ENCODE measurements around the gene CRY2. TPM values are rescaled to one million over a fixed set of nuclear protein-coding genes. Genes with fewer than 3 reads are reported as not detected.

CRY2 gene
- total and polyA plus RNA-seq, 2 of the 8 experiments (the other 6 are each of a cell fraction or from before 2014, with no cell fraction given): 8.0 to 9.4 TPM

DNA sequence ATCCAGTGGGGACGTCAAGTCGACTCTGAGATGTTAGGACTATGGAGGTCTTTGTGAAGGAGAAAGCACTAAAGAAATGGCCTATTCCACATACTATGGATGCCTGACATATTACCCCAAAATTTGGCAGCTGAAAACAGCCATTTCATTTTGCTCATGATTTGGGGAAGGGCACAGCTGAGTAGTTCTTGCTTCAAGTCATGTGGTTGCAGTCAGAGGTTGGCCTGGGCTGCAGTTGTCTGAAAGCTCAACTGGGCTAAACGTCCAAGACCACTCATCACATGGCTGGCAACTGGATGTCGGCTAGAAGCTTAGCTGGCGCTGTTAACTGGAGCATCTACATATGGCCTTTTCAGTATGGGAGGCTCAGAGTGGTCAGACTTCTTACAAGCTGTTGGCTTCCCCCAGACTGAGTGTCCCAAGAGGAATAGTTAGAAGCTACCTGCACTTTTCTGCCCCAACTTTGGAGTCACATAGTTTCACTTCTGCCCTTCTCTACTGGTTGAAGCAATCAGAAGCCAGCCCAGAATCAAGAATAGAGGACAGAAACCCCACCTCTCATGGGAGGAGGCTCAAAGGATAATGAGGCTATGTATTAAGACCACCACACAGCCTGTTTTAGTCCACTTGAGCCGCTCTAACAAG lies 28.2 kb upstream of the CRY2 start:
- H3K27me3 ChIP-seq (replicated peaks in 1 of 4; ENCODE audit: control insufficient read depth in 3 of 4, extremely low read depth in 1 of 4, insufficient read depth in 3 of 4, low read length in 3 of 4): 0 out of 7 replicates have a peak, but pooled peaks cover 0 to 2% (median 0%) of the 10 kb centered on the region in 4 experiments
- no peak overlapping the region for H2BK15ac ChIP-seq (ENCODE audit: low read length)
- no peak for DNase-seq (ENCODE audit: low read depth in 1 of 2, low spot score in 2 of 2)
- no peak for FAIRE-seq
- H2AK5ac ChIP-seq (ENCODE audit: low read depth, low read length): no peak overlapping the region
- H3K56ac ChIP-seq (replicated peaks; ENCODE audit: insufficient read length, low read depth, low read length): no peak overlapping the region
- 88% methylated on average over 6 of the region's 6 CpGs; no CpG with 5 or more reads in 1 of the 2 experiments for WGBS, 2 experiments (ENCODE audit: extremely low coverage in 1 of 2, insufficient coverage in 1 of 2, insufficient read length in 1 of 2, insufficient replicate concordance in 2 of 2, low coverage in 1 of 2, low lambda C conversion rate in 2 of 2, missing lambda C conversion rate in 1 of 2)
- no peak overlapping the region for H3K18ac ChIP-seq (ENCODE audit: extremely low read depth, low read length)
- POLR2A ChIA-PET (ENCODE audit: partially characterized antibody): interaction anchor here (1.2 kb wide), 1 partner anchor 28 kb away, joined by 3 read pairs; the partner anchor contains the start of gene CRY2
- no peak overlapping the region for H3K27ac ChIP-seq (ENCODE audit: low read depth, low read length)
- no peaks in the 10 kb centered on the region for H3K36me3 ChIP-seq (ENCODE audit: control insufficient read depth in 2 of 4, insufficient read depth in 4 of 4, low read length in 3 of 4)
- H3K4me2 ChIP-seq (ENCODE audit: insufficient read depth in 1 of 2, low read depth in 2 of 2, low read length in 2 of 2): no peak overlapping the region
- H2BK12ac ChIP-seq (ENCODE audit: low read depth, low read length): no peak overlapping the region
- no peak overlapping the region for H2BK20ac ChIP-seq (ENCODE audit: low read length)
- no peak overlapping the region for H3K9ac ChIP-seq (replicated peaks in 1 of 4; ENCODE audit: extremely low read depth in 1 of 4, low read depth in 3 of 4, low read length in 3 of 4)
- no peaks in the 10 kb centered on the region for H3K79me1 ChIP-seq (ENCODE audit: low read depth, low read length)
- H4K91ac ChIP-seq (replicated peaks; ENCODE audit: insufficient read length, low read length): no peak overlapping the region
- H3K14ac ChIP-seq (ENCODE audit: insufficient read length): no peak overlapping the region
- no peak overlapping the region for H2BK120ac ChIP-seq (replicated peaks; ENCODE audit: low read depth, low read length)
- H4K20me1 ChIP-seq (replicated peaks in 1 of 2; ENCODE audit: control insufficient read depth in 1 of 2, insufficient read depth in 2 of 2, low read length in 2 of 2): no peaks in the 10 kb centered on the region
- H3K4me1 ChIP-seq (replicated peaks in 1 of 4; ENCODE audit: control insufficient read depth in 3 of 4, insufficient read depth in 4 of 4, low read length in 3 of 4): peaks cover 5 to 9% (median 7%) of the 10 kb centered on the region in 4 experiments; a peak in 5 of 7 replicates
- H2BK5ac ChIP-seq (ENCODE audit: low read depth, low read length): no peak overlapping the region
- H4K8ac ChIP-seq (ENCODE audit: extremely low read depth, insufficient read depth, low read length): no peak overlapping the region
- no peaks in the 10 kb centered on the region for H3K23me2 ChIP-seq (ENCODE audit: low read depth, low read length)
- no peak overlapping the region for H3K4ac ChIP-seq (replicated peaks; ENCODE audit: insufficient read length, low read depth, low read length)
- CTCF ChIA-PET (ENCODE audit: partially characterized antibody): interaction anchor here (0.5 to 3.7 kb wide), 5 partner anchors 15 to 448 kb away, joined by 3 to 29 read pairs (median 3); no protein-coding TSS in a partner anchor
- H2AFZ ChIP-seq (ENCODE audit: low read length): no peak overlapping the region
- no peaks in the 10 kb centered on the region for H3K9me3 ChIP-seq (ENCODE audit: insufficient read depth in 2 of 2, low read depth in 1 of 2, low read length in 1 of 2)
- no peaks in the 10 kb centered on the region for H3K79me2 ChIP-seq (ENCODE audit: control insufficient read depth in 1 of 2, insufficient read depth in 2 of 2, low read length in 2 of 2)
- H3K4me3 ChIP-seq (ENCODE audit: extremely low read depth in 1 of 4, insufficient read depth in 2 of 4, low read depth in 3 of 4, low read length in 4 of 4): no peak overlapping the region
- no peak overlapping the region for H4K5ac ChIP-seq (ENCODE audit: insufficient read length, low read depth, low read length)
- H3K23ac ChIP-seq (ENCODE audit: insufficient read length): no peak overlapping the region
- TF ChIP-seq YY1 (IDR thresholded peaks at IDR 0.05; ENCODE audit: low read depth, low read length) (no peak), KDM5A (IDR thresholded peaks at IDR 0.05; ENCODE audit: low read length) (no peak), POLR2AphosphoS5 (IDR thresholded peaks at IDR 0.05; ENCODE audit: low read depth, low read length) (no peak), JUND (IDR thresholded peaks at IDR 0.05; ENCODE audit: low read length) (no peak), TCF12 (IDR thresholded peaks at IDR 0.05; ENCODE audit: low read depth, low read length) (no peak), CEBPB (IDR thresholded peaks at IDR 0.05; ENCODE audit: low read depth, low read length) (no peak), RAD21 (IDR thresholded peaks at IDR 0.05 in 1 of 2, conservative IDR thresholded peaks at IDR 0.05 in 1 of 2; ENCODE audit: low read depth in 2 of 2, low read length in 2 of 2) (no peak), SIN3A (conservative IDR thresholded peaks at IDR 0.05 in 1 of 2, IDR thresholded peaks at IDR 0.05 in 1 of 2; ENCODE audit: low read depth in 1 of 2, low read length in 2 of 2) (no peak), CBX8 (IDR thresholded peaks at IDR 0.05; ENCODE audit: borderline replicate concordance, low read depth, low read length) (no peak)
- TF ChIP-seq, protein P1, sequence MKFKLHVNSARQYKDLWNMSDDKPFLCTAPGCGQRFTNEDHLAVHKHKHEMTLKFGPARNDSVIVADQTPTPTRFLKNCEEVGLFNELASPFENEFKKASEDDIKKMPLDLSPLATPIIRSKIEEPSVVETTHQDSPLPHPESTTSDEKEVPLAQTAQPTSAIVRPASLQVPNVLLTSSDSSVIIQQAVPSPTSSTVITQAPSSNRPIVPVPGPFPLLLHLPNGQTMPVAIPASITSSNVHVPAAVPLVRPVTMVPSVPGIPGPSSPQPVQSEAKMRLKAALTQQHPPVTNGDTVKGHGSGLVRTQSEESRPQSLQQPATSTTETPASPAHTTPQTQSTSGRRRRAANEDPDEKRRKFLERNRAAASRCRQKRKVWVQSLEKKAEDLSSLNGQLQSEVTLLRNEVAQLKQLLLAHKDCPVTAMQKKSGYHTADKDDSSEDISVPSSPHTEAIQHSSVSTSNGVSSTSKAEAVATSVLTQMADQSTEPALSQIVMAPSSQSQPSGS (IDR thresholded peaks at IDR 0.05; ENCODE audit: low read length): no peak
- TF ChIP-seq, protein P2, sequence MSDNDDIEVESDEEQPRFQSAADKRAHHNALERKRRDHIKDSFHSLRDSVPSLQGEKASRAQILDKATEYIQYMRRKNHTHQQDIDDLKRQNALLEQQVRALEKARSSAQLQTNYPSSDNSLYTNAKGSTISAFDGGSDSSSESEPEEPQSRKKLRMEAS (IDR thresholded peaks at IDR 0.05): no peak

Data from H1 (cell line).